ENCODE results near the gene C4orf46.

- TF ChIP-seq CTCF (conservative IDR thresholded peaks at IDR 0.05; ENCODE audit: low read depth in 2 of 2) (no peak), EZH2 (IDR thresholded peaks at IDR 0.05; ENCODE audit: low read depth, unreplicated experiment) (no peak), JUNB (IDR thresholded peaks at IDR 0.05; ENCODE audit: unreplicated experiment) (no peak), EZH2phosphoT487 (IDR thresholded peaks at IDR 0.05; ENCODE audit: unreplicated experiment) (no peak), REST (IDR thresholded peaks at IDR 0.05; ENCODE audit: unreplicated experiment) (no peak), CREB1 (CRISPR knock-in tag; IDR thresholded peaks at IDR 0.05; ENCODE audit: low read depth) (no peak), POLR2AphosphoS5 (IDR thresholded peaks at IDR 0.05; ENCODE audit: low read depth) (no peak), STAT1 (IDR thresholded peaks at IDR 0.05; ENCODE audit: unreplicated experiment) (no peak), ZNF331 (CRISPR knock-in tag; IDR thresholded peaks at IDR 0.05; ENCODE audit: low read depth) (no peak), ETS1 (IDR thresholded peaks at IDR 0.05) (no peak), NANOG (IDR thresholded peaks at IDR 0.05; ENCODE audit: borderline replicate concordance) (no peak), ZNF462 (CRISPR knock-in tag; IDR thresholded peaks at IDR 0.05) (no peak)
Measured at GRCh38 chr4:158673633-158674032, 1.9 kb upstream of the C4orf46 start.

Measured in GM23338 (cell line).